Suppressor macrophage treated with lipopolysaccharide for 4 hours (primary cell): ENCODE data around the gene CYLD.

ENCODE experiments used
- DNase-seq: peaks from one replicate; pipeline ENCODE4 v3.0.0-alpha.2; 2020

Gene CYLD

GRCh38 chr16:50821586-50821985 lies 79.7 kb downstream of the CYLD start:
- no peak for DNase-seq

- DNase-seq, result no peak
Observed at GRCh38 chr16:50822671-50823070, 80.8 kb downstream of the CYLD start.

GRCh38 chr16:50826797-50827316 lies 85.0 kb downstream of the CYLD start:
- no peak for DNase-seq

GRCh38 chr16:50828164-50828702 lies 86.3 kb downstream of the CYLD start:
- DNase-seq, result no peak

GRCh38 chr16:50830698-50831097 lies 88.8 kb downstream of the CYLD start:
- DNase-seq, result no peak

- no peak for DNase-seq
Observed at GRCh38 chr16:50831751-50832150, 89.9 kb downstream of the CYLD start.

- DNase-seq, result no peak
Observed at GRCh38 chr16:50833929-50834328, 92.0 kb downstream of the CYLD start.

- no peak for DNase-seq
Observed at GRCh38 chr16:50834701-50835100, 92.8 kb downstream of the CYLD start.

GRCh38 chr16:50835358-50836060 lies 93.6 kb downstream of the CYLD start:
- no peak for DNase-seq

GRCh38 chr16:50836121-50836621 lies 94.3 kb downstream of the CYLD start:
- no peak for DNase-seq

GRCh38 chr16:50837324-50837723 lies 95.4 kb downstream of the CYLD start:
- no peak for DNase-seq

GRCh38 chr16:50838165-50838564 lies 96.3 kb downstream of the CYLD start:
- no peak for DNase-seq

GRCh38 chr16:50838885-50839284 lies 97.0 kb downstream of the CYLD start:
- DNase-seq, result no peak

GRCh38 chr16:50839356-50839755 lies 97.5 kb downstream of the CYLD start:
- no peak for DNase-seq

- no peak for DNase-seq
Observed at GRCh38 chr16:50839920-50840729, 98.2 kb downstream of the CYLD start.

- peak; percentile 15 for DNase-seq
Observed at GRCh38 chr16:50841081-50841886, 99.4 kb downstream of the CYLD start.

- no peak for DNase-seq
Observed at GRCh38 chr16:50842013-50842505, 100.2 kb downstream of the CYLD start.

GRCh38 chr16:50842589-50842988 lies 100.7 kb downstream of the CYLD start:
- peak; percentile 6 for DNase-seq

GRCh38 chr16:50844840-50845239 lies 103.0 kb downstream of the CYLD start:
- no peak for DNase-seq

- DNase-seq, result no peak
Observed at GRCh38 chr16:50845296-50845695, 103.4 kb downstream of the CYLD start.

- no peak for DNase-seq
Observed at GRCh38 chr16:50846511-50846910, 104.6 kb downstream of the CYLD start.

GRCh38 chr16:50847166-50847565 lies 105.3 kb downstream of the CYLD start:
- DNase-seq, result no peak
